Fibroblast of lung (primary cell): ENCODE results near the gene ISOC2. TPM values are rescaled to one million over a fixed set of nuclear protein-coding genes. Genes with fewer than 3 reads are reported as not detected.

Source experiments
- DNase-seq, 2 donors: peaks; one replicate each; pipeline versions ENCODE4 v3.0.0 to v3.0.0-alpha.2; 2010; ENCODE audit warnings: low read depth in 2 of 2
- H2AFZ ChIP-seq: 2 replicates; pipeline ENCODE4 v1.5.1; 2012; ENCODE audit warnings: low read length, control low read depth, inconsistent platforms
- H3K27ac ChIP-seq: 2 replicates; pipeline ENCODE4 v1.5.1; 2011; ENCODE audit warnings: low read length, control low read depth; ENCODE audit not compliant: insufficient read depth
- H3K27me3 ChIP-seq: 2 replicates; pipeline ENCODE4 v1.5.1; 2011; ENCODE audit warnings: mild to moderate bottlenecking, low read length; ENCODE audit not compliant: control insufficient read depth, insufficient read depth
- H3K36me3 ChIP-seq: 2 replicates; pipeline ENCODE4 v1.5.1; 2011; ENCODE audit warnings: low read length; ENCODE audit not compliant: control insufficient read depth, insufficient read depth
- H3K4me1 ChIP-seq: 2 replicates; pipeline ENCODE4 v1.5.1; 2011; ENCODE audit warnings: low read length; ENCODE audit not compliant: control insufficient read depth, insufficient read depth; ENCODE audit errors: extremely low read depth
- H3K4me2 ChIP-seq: 2 replicates; pipeline ENCODE4 v1.5.1; 2011; ENCODE audit warnings: low read length, control low read depth; ENCODE audit not compliant: insufficient read depth; ENCODE audit errors: extremely low read depth
- H3K4me3 ChIP-seq, 4 experiments: fragments of 200-600 bp in 1 of 4; sonication (generic) in 1 of 4; replicated peaks in 1 of 4; 2 replicates each; pipeline ENCODE4 v1.5.1; 2011 to 2016; ENCODE audit warnings: low read length in 4 of 4, low read depth in 3 of 4, mild to moderate bottlenecking in 3 of 4, control low read depth in 2 of 4, inconsistent platforms in 1 of 4, mixed read lengths in 1 of 4; ENCODE audit not compliant: insufficient read depth in 1 of 4; ENCODE audit errors: control extremely low read depth in 1 of 4
- H3K79me2 ChIP-seq: 2 replicates; pipeline ENCODE4 v1.5.1; 2012; ENCODE audit warnings: mild to moderate bottlenecking, low read length, inconsistent platforms; ENCODE audit not compliant: control insufficient read depth, insufficient read depth
- H3K9ac ChIP-seq: 2 replicates; pipeline ENCODE4 v1.5.1; 2011; ENCODE audit warnings: mild to moderate bottlenecking, low read length, control low read depth; ENCODE audit not compliant: insufficient read depth
- H3K9me3 ChIP-seq: 2 replicates; pipeline ENCODE4 v1.5.1; 2012; ENCODE audit warnings: low read depth, low read length; ENCODE audit not compliant: control insufficient read depth, insufficient read depth
- H4K20me1 ChIP-seq: 2 replicates; pipeline ENCODE4 v1.5.1; 2011; ENCODE audit warnings: low read length; ENCODE audit not compliant: control insufficient read depth, insufficient read depth; ENCODE audit errors: extremely low read depth
- EZH2 ChIP-seq: IDR thresholded peaks from 2 replicates; pipeline ENCODE4 v1.5.1; 2012; ENCODE audit warnings: low read length, control low read depth, mild to moderate bottlenecking; ENCODE audit errors: missing control alignments
- polyA plus RNA-seq, 2 donors: library from polyadenylated mRNA; depleted of rRNA in 1 of 2; stranded (reverse) in 1 of 2; unstranded in 1 of 2; fragments of >200 nt; gene quantifications; 2 replicates each; pipeline ENCODE4 v1.2.1, GENCODE V29; 2011 to 2012; ENCODE audit warnings: missing spikeins in 1 of 2
- total RNA-seq: library from RNA; depleted of rRNA; stranded (reverse); fragments of >200 nt; gene quantifications from 2 replicates; pipeline ENCODE4 v1.2.1, GENCODE V29; 2014
- TF ChIP-seq, protein P1 (sequence below), 2 donors: IDR thresholded peaks in 1 of 2; conservative IDR thresholded peaks in 1 of 2; 1 replicate in 1 of 2; 2 replicates in 1 of 2; pipeline ENCODE4 v1.5.1; 2011 to 2012; ENCODE audit warnings: low read length in 2 of 2, control low read depth in 1 of 2, inconsistent platforms in 1 of 2, low read depth in 1 of 2, mild to moderate bottlenecking in 1 of 2

Gene ISOC2
- total and polyA plus RNA-seq, 2 donors (not counting 1 experiment from before 2014, with no cell fraction given), result 24.8 to 35.5 TPM

DNA sequence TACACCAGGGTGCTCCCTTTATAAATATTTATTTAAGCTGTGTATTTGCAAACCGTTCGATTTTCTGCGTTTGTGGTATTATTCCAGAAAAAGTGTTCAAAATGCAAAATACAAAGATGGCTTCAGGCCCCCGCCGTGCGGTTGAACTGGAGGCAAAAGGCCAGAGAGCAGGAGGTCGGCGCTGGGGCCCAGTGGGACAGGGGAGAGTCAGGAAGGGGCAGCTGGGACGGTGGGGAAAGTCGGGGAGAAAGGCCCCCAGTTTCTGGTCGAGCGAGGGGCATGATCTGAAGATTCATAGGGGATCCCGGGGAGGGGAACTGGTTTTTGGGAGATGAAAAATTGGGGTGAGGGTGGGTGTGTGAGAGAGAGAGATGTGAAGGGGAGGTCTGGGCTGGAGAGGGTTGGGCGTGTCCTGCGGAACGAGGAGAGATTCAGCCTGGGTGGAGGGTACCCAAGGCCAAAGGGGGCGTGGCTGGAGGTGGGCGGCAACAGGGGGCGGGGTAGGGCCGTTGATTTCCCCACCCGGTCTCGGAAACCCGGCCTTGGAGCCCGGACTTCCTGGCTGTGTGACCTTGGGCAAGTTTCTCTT is 678 bp downstream of the ISOC2 start:
- Histone ChIP-seq H3K27me3 (no peaks in the 10 kb centered on the region), H3K9me3 (no peaks in the 10 kb centered on the region), H3K4me2 (peak overlapping the region; percentile 99), H4K20me1 (no peaks in the 10 kb centered on the region), H3K27ac (peak overlapping the region; percentile 93), H3K4me1 (peaks cover 8% of the 10 kb centered on the region), H2AFZ (no peak overlapping the region), H3K4me3 (peak overlapping the region; percentile 75 to 95 (median 91)), H3K9ac (peak overlapping the region; percentile 88), H3K79me2 (no peaks in the 10 kb centered on the region), H3K36me3 (peaks cover 2% of the 10 kb centered on the region)
- TF ChIP-seq EZH2, result no peak
- TF ChIP-seq, protein P1, sequence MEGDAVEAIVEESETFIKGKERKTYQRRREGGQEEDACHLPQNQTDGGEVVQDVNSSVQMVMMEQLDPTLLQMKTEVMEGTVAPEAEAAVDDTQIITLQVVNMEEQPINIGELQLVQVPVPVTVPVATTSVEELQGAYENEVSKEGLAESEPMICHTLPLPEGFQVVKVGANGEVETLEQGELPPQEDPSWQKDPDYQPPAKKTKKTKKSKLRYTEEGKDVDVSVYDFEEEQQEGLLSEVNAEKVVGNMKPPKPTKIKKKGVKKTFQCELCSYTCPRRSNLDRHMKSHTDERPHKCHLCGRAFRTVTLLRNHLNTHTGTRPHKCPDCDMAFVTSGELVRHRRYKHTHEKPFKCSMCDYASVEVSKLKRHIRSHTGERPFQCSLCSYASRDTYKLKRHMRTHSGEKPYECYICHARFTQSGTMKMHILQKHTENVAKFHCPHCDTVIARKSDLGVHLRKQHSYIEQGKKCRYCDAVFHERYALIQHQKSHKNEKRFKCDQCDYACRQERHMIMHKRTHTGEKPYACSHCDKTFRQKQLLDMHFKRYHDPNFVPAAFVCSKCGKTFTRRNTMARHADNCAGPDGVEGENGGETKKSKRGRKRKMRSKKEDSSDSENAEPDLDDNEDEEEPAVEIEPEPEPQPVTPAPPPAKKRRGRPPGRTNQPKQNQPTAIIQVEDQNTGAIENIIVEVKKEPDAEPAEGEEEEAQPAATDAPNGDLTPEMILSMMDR (conservative IDR thresholded peaks at IDR 0.05 in 1 of 2, IDR thresholded peaks at IDR 0.05 in 1 of 2; ENCODE audit: low read depth in 1 of 2, low read length in 2 of 2), result no peak
- DNase-seq, result peak; percentile 81 to 82

DNA sequence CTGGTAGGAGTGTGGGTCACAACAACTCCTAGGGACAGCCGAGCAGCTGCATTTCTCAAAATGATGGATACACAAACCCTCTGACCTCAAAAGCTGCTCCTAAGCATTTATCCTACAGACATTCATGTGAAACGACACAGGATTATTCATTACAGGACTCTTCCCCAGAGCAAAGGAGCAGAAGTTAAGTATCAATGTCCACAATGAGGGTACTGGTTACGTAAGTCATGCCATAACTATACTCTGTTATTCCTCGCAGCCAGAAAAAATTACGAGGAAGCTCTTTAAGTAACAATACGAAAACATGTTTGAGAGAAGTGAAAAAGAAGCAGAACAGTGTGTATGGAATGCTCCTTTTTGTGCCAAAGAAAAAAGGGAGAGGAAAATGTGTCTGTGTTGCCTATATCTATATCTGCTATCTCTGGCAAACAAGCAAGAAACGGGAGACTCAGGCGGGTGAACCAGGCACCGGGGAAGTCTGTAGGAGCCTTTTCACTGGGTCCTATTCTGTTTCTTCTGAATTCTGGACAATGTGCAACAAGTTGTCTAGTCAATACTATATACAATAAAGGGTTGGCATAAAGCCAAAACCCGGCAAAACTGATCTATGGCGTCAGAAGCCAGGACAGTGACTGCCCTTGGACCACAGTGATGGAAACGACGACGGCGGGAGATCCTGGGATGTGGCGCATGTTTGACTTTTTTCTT is 1.3 kb downstream of the ISOC2 start:
- no peak overlapping the region for H3K9ac ChIP-seq
- H3K9me3 ChIP-seq, result no peaks in the 10 kb centered on the region
- H3K79me2 ChIP-seq, result no peaks in the 10 kb centered on the region
- H3K27ac ChIP-seq, result no peak overlapping the region
- H3K36me3 ChIP-seq, result peaks cover 2% of the 10 kb centered on the region
- no peaks in the 10 kb centered on the region for H4K20me1 ChIP-seq
- peak; percentile 36 to 38 for DNase-seq
- H3K4me2 ChIP-seq, result peak overlapping the region; percentile 99
- H3K4me1 ChIP-seq, result peaks cover 8% of the 10 kb centered on the region
- no peak overlapping the region for H2AFZ ChIP-seq
- TF ChIP-seq EZH2, result no peak
- TF ChIP-seq, protein P1 (conservative IDR thresholded peaks at IDR 0.05 in 1 of 2, IDR thresholded peaks at IDR 0.05 in 1 of 2; ENCODE audit: low read depth in 1 of 2, low read length in 2 of 2), result no peak
- peak overlapping the region; percentile 10 to 95 (median 85) for H3K4me3 ChIP-seq
- no peaks in the 10 kb centered on the region for H3K27me3 ChIP-seq

DNA sequence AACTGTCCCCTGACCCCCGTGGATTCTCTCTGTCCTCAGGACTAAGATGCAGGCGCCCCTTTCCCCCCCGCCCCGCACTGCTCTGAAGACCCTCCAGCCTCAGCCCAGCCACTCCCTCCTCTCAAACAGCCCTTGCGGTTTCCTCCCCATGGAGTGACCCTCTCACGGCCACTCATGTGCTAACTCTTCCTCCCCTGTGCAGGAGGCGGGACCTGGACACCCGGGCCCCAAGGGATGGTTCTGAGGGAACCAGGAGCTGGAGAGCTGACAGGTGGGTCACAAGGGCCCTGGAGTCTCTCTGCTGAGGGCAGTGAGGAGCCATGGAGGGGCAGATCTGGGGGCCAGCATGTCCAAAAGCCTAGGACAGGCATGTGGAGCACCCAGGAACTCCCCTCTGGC is 1.9 kb downstream of the ISOC2 start:
- Histone ChIP-seq H3K4me2 (peak overlapping the region; percentile 2), H3K27ac (no peak overlapping the region), H4K20me1 (no peaks in the 10 kb centered on the region), H3K4me3 (peak overlapping the region in 1 of 4 experiments; percentile 95), H2AFZ (no peak overlapping the region), H3K9ac (no peak overlapping the region), H3K27me3 (no peaks in the 10 kb centered on the region), H3K79me2 (no peaks in the 10 kb centered on the region), H3K4me1 (peaks cover 8% of the 10 kb centered on the region), H3K36me3 (peaks cover 2% of the 10 kb centered on the region), H3K9me3 (no peaks in the 10 kb centered on the region)
- no peak for TF ChIP-seq EZH2
- TF ChIP-seq, protein P1 (conservative IDR thresholded peaks at IDR 0.05 in 1 of 2, IDR thresholded peaks at IDR 0.05 in 1 of 2; ENCODE audit: low read depth in 1 of 2, low read length in 2 of 2), result no peak
- no peak for DNase-seq
